SJSA1 (cell line): ENCODE results near the gene ADH4. TPM values are rescaled to one million over a fixed set of nuclear protein-coding genes. Genes with fewer than 3 reads are reported as not detected.
"Not testable (repeated sequence)": the region's sequence is repeated elsewhere in the genome, so short reads cannot be mapped to it uniquely, and the experiment has no call there.

Experiments
- DNase-seq, 2 experiments: peaks; one replicate each; pipeline ENCODE4 v3.0.0-alpha.2; 2015 to 2020; ENCODE audit warnings: low spot score in 2 of 2, low read depth in 1 of 2
- H3K27ac ChIP-seq: fragments of 250-450 bp; sonication (Bioruptor Pico); 2 replicates; pipeline ENCODE4 v1.5.1; 2020; ENCODE audit warnings: mild to moderate bottlenecking, moderate library complexity
- H3K27me3 ChIP-seq: fragments of 250-450 bp; sonication (Bioruptor Pico); replicated peaks from 2 replicates; pipeline ENCODE4 v1.5.1; 2020; ENCODE audit warnings: mild to moderate bottlenecking, moderate library complexity
- H3K36me3 ChIP-seq: fragments of 250-450 bp; sonication (Bioruptor Pico); 2 replicates; pipeline ENCODE4 v1.5.1; 2020; ENCODE audit warnings: mild to moderate bottlenecking
- H3K4me1 ChIP-seq: fragments of 250-450 bp; sonication (Bioruptor Pico); replicated peaks from 2 replicates; pipeline ENCODE4 v1.6.1; 2021; ENCODE audit warnings: mild to moderate bottlenecking
- H3K4me3 ChIP-seq: fragments of 250-450 bp; sonication (Bioruptor Pico); 2 replicates; pipeline ENCODE4 v1.5.1; 2020; ENCODE audit warnings: mild to moderate bottlenecking
- H3K9me3 ChIP-seq: fragments of 250-450 bp; sonication (Bioruptor Pico); replicated peaks from 2 replicates; pipeline ENCODE4 v1.5.1; 2020; ENCODE audit warnings: mild to moderate bottlenecking
- total RNA-seq: library from RNA; depleted of rRNA; stranded (reverse); fragments of >200 nt; shearing (Covaris generic); gene quantifications from 2 replicates; pipeline ENCODE4 v1.2.3, GENCODE V29; 2014; rRNA removed

ADH4 gene
- total RNA-seq, 1 experiment from 2014 or later = not detected

DNA sequence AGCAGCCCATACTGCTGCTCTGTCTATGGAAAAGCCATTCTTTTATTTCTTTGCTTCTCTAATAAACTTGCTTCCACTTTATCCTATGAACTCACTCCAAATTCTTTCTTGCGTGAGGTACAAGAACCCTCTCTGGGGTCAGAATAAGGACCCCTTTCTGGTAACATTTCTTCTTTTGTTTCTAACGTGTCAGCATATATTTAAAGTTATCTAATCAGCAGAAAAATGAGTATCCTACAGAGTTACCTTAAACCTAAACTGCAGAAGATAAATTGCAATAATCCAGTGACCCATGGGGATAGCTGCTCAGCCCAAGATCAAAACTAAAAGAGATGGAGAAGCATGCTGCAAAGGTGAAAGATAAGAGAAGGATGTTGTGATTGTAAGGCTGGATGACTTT is 59.5 kb downstream of the ADH4 start:
- Histone ChIP-seq H3K27me3 (no peaks in the 10 kb centered on the region), H3K9me3 (no peaks in the 10 kb centered on the region), H3K4me3 (no peak overlapping the region), H3K27ac (no peak overlapping the region), H3K4me1 (0 out of 2 replicates have a peak, but pooled peaks cover 3% of the 10 kb centered on the region), H3K36me3 (peaks cover 64% of the 10 kb centered on the region)
- DNase-seq = no peak

DNA sequence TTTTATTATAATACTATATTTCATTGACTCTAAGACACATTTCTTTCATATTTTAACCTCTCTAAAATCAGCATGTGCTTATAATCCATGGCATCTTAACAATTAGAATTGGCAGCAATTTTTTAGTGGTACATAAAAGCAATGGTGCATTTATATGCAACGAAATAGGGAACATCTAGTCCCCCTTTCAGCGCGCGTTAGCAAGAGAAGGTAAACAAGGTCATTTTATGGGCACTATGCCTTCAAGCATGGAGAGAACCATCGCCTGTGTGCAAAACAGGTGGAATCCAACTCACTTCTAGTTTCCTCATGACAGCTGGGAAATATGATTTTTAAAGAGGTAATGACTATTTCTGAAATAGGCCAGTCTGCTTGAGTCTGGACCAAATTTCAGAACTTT is 61.9 kb downstream of the ADH4 start:
- DNase-seq = no peak
- no peak overlapping the region for H3K27ac ChIP-seq
- H3K4me1 ChIP-seq = no peaks in the 10 kb centered on the region
- no peaks in the 10 kb centered on the region for H3K27me3 ChIP-seq
- no peak overlapping the region for H3K4me3 ChIP-seq
- H3K36me3 ChIP-seq = peaks cover 85% of the 10 kb centered on the region
- no peaks in the 10 kb centered on the region for H3K9me3 ChIP-seq

- H3K4me1 ChIP-seq, H3K27me3 ChIP-seq, H3K4me3 ChIP-seq, H3K9me3 ChIP-seq, H3K27ac ChIP-seq, DNase-seq: not testable (repeated sequence)
- peaks cover 95% of the 10 kb centered on the region for H3K36me3 ChIP-seq
Observed at GRCh38 chr4:99080869-99081268, 63.2 kb downstream of the ADH4 start.

GRCh38 chr4:99079625-99080295 is 64.3 kb downstream of the ADH4 start:
- Histone ChIP-seq H3K36me3 (peaks cover 95% of the 10 kb centered on the region), H3K4me1 (no peaks in the 10 kb centered on the region)
- DNase-seq = no peak

DNA sequence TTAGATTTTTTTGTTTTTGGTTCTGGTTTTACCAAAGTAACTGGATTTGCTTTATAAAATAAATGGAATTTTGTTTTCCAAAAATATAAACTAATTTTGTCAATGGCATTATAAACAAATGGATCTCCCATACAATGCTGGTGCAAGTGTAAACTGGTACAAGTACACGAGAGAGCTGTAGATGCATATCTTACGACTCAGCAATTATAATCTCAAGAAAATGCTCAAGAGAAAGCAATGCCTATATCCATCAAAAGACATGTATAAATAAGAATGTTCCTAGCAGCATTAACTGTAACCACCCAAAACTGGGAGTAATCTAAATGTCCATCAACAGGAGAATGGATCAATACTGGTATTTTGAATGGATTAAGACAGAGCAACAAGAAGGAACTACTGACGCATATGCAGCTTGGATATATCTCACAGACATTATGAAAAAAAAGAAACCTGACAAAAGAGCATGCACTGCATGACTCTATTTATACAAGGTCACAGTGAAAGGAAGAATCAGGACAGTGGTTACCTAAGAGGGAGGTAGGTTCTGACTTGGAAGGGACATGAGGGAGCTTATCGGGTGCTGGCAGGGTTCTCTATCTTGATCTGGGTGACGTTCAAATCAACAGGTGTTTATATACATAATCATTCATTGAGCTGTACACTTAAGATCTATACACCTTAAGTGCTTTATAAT is 65.0 kb downstream of the ADH4 start:
- H3K9me3 ChIP-seq = no peaks in the 10 kb centered on the region
- no peak for DNase-seq

More at GRCh38 chr4:99079625-99080295, 64.3 kb downstream of the ADH4 start:
- Histone ChIP-seq H3K27ac (no peak overlapping the region), H3K4me3 (no peak overlapping the region), H3K27me3 (no peaks in the 10 kb centered on the region), H3K9me3 (no peaks in the 10 kb centered on the region)

DNA sequence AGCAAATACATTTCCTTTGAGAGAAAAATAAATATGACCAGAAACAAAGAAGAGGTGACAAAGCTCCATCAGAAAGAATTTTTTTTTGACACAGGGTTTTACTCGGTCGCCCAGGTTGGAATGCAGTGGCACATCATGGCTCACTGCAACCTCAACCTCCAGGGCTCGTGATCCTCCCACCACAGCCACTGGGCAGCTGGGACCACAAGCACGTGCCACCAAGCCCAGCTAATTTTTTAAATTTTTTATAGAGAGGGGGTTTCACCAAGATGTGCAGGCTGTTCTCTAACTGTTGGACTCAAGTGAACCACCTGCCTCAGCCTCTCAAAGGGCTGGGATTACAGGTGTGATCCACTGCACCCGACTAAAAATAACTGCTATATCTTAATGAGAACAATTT is 65.8 kb downstream of the ADH4 start:
- peaks cover 96% of the 10 kb centered on the region for H3K36me3 ChIP-seq
- H3K27me3 ChIP-seq = no peaks in the 10 kb centered on the region
- no peak overlapping the region for H3K27ac ChIP-seq

More for the DNA sequence above, 65.0 kb downstream of the ADH4 start:
- H3K4me1 ChIP-seq = no peaks in the 10 kb centered on the region
- peaks cover 95% of the 10 kb centered on the region for H3K36me3 ChIP-seq
- H3K27ac ChIP-seq = no peak overlapping the region
- H3K27me3 ChIP-seq = no peaks in the 10 kb centered on the region
- H3K4me3 ChIP-seq = no peak overlapping the region

GRCh38 chr4:99077177-99077576 is 66.9 kb downstream of the ADH4 start:
- Histone ChIP-seq H3K4me3 (no peak overlapping the region), H3K27me3 (no peaks in the 10 kb centered on the region), H3K36me3 (peaks cover 92% of the 10 kb centered on the region), H3K27ac (no peak overlapping the region), H3K4me1 (no peaks in the 10 kb centered on the region), H3K9me3 (no peaks in the 10 kb centered on the region)
- DNase-seq = no peak

More for the DNA sequence above, 65.8 kb downstream of the ADH4 start:
- Histone ChIP-seq H3K4me3 (no peak overlapping the region), H3K4me1 (no peaks in the 10 kb centered on the region), H3K9me3 (no peaks in the 10 kb centered on the region)
- DNase-seq = no peak

DNA sequence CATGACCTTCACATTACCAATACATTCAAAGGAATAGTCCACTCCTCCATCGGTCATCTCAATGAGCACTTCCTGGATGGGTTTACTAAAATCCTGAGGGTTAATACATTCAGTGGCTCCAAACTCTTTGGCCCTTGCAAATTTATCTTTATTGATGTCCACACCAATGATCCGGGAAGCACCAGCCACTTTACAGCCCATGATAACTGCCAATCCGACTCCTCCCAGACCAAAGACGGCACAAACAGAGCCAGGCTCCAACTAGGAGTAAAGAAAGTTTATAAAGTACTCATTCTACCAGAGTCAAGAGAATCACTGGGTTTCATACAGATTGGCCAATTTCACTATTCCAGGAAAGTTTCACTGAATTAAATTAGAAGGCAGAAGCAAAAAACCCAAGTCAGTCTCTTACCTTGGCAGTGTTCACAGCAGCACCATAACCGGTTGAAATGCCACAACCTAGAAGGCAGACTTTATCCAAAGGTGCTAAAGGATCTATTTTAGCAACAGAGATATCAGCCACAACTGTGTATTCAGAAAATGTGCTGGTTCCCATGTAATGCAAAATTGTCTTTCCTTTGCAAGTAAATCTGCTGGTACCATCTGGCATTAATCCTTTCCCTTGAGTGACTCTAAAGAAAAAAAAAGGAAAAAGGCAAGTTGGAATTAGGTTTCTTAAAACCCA is 67.7 kb downstream of the ADH4 start:
- DNase-seq = no peak
- H3K27ac ChIP-seq = no peak overlapping the region
- peaks cover 85% of the 10 kb centered on the region for H3K36me3 ChIP-seq
- no peaks in the 10 kb centered on the region for H3K27me3 ChIP-seq
- no peak overlapping the region for H3K4me3 ChIP-seq
- H3K9me3 ChIP-seq = no peaks in the 10 kb centered on the region
- no peaks in the 10 kb centered on the region for H3K4me1 ChIP-seq

GRCh38 chr4:99074816-99075215 is 69.3 kb downstream of the ADH4 start:
- DNase-seq = no peak
- Histone ChIP-seq H3K27ac (no peak overlapping the region), H3K36me3 (peaks cover 85% of the 10 kb centered on the region), H3K9me3 (no peaks in the 10 kb centered on the region), H3K4me3 (no peak overlapping the region), H3K27me3 (no peaks in the 10 kb centered on the region), H3K4me1 (no peaks in the 10 kb centered on the region)

Other genes with a start within 250 kb of the ADH4 start
- 189 and 224 TPM in 2 replicates for gene EIF4E, start 215.2 kb downstream of the ADH4 start, total RNA-seq
- gene METAP1, start 148.6 kb downstream of the ADH4 start, total RNA-seq = 56.5 and 73.1 TPM in 2 replicates
- gene ADH5, start 55.5 kb downstream of the ADH4 start, total RNA-seq = 206 and 212 TPM in 2 replicates
- not detected in 2 replicates for gene ADH6, start 74.9 kb upstream of the ADH4 start, total RNA-seq
- not detected in 2 replicates for gene ADH1A, start 146.7 kb upstream of the ADH4 start, total RNA-seq
- gene ADH1B, start 177.1 kb upstream of the ADH4 start, total RNA-seq = not detected in 2 replicates
- gene ADH1C, start 208.4 kb upstream of the ADH4 start, total RNA-seq = not detected in 2 replicates